Mesodermal cell (in vitro differentiated cells): Measurements from ENCODE around the gene ACD.

Experiments
- H3K27ac ChIP-seq: 2 replicates; pipeline ENCODE4 v1.7.0; 2013; ENCODE audit warnings: mild to moderate bottlenecking, low read depth, low read length, moderate library complexity; ENCODE audit not compliant: severe bottlenecking
- H3K36me3 ChIP-seq: 2 replicates; pipeline ENCODE4 v1.7.1; 2013; ENCODE audit warnings: mild to moderate bottlenecking, low read length, moderate library complexity; ENCODE audit not compliant: control insufficient read depth, insufficient read depth
- H3K4me1 ChIP-seq: one replicate; pipeline ENCODE4 v1.7.1; 2013; ENCODE audit warnings: mild to moderate bottlenecking, low read length; ENCODE audit not compliant: insufficient read depth, control insufficient read depth, poor library complexity, severe bottlenecking
- H3K4me3 ChIP-seq: 2 replicates; pipeline ENCODE4 v1.7.0; 2013; ENCODE audit warnings: low read length, control low read depth, mild to moderate bottlenecking; ENCODE audit not compliant: insufficient read depth, poor library complexity, severe bottlenecking; ENCODE audit errors: extremely low read depth
- H3K9me3 ChIP-seq: 2 replicates; pipeline ENCODE4 v1.7.1; 2013; ENCODE audit warnings: mild to moderate bottlenecking, low read length, moderate library complexity; ENCODE audit not compliant: control insufficient read depth
- WGBS, 2 experiments: methylation state at CpG; one replicate each; pipeline ENCODE4 v1.1.5; 2013; ENCODE audit warnings: missing lambda C conversion rate in 2 of 2; ENCODE audit not compliant: insufficient coverage in 2 of 2; 5-methylcytosine and 5-hydroxymethylcytosine counted together

Gene ACD

GRCh38 chr16:67661886-67662652 lies 2.0 kb upstream of the ACD start:
- 94 to 95% methylated on average over 32 to 33 of the region's 34 CpGs for WGBS, 2 experiments
- H3K4me1 ChIP-seq: peaks cover 6% of the 10 kb centered on the region
- H3K4me3 ChIP-seq: no peak overlapping the region

DNA sequence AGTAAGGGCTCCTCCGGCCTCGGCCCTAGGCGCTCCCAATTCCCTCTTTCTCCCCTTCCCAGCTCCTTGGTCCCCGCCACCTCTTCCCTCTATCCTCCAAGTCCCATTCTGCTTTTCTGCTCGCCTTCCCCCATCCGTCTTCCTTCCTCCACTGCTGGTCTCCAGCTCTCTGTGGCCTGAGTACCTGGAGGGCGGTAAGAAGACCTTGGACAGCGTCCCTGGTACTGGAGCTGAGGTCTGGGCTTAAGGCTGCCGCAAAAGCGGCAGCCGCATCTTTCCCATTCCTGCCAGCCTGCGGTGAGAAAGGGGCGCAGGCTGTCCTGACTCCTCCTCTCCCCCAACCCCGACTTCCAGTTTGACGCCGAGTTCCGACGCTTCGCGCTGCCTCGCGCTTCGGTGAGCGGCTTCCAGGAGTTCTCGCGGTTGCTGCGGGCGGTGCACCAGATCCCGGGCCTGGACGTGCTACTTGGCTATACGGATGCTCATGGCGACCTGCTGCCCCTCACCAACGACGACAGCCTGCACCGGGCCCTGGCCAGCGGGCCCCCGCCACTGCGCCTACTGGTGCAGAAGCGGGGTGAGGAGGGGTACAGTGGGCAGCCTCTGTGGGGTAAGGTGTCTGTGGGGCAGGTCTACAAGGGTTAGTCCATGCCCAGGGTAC lies 1.2 kb upstream of the ACD start:
- peaks cover 32% of the 10 kb centered on the region for H3K36me3 ChIP-seq
- peaks cover 6% of the 10 kb centered on the region for H3K4me1 ChIP-seq
- WGBS, 2 experiments: 13 to 24% methylated on average over 34 to 37 of the region's 39 CpGs
- H3K27ac ChIP-seq: no peak overlapping the region
- no peaks in the 10 kb centered on the region for H3K9me3 ChIP-seq
- H3K4me3 ChIP-seq: peak overlapping the region; percentile 79

More at GRCh38 chr16:67661886-67662652, 2.0 kb upstream of the ACD start:
- Histone ChIP-seq H3K9me3 (no peaks in the 10 kb centered on the region), H3K27ac (no peak overlapping the region), H3K36me3 (peaks cover 32% of the 10 kb centered on the region)

DNA sequence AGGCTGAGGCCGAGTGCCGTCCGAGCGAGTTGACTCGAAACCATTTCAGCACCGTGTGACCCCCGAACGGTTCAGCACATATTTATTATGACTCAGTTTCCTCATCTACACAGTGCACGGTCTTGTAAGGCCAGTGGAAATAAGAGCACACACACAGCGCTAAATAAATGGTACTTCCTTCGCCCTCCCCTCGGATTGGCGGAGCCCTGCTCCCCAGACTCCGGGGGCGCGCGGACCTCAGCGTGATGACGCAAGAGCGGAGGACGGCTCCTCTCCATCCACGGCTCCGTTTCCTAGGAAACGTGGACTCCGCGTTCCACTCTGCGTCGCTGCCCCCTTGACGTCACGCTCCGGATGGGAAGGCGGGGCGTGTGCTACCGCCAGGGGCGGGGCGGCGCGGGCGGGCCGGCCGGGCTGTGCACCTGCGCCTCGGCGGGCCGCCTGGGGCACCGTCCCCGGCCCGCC lies 536 bp upstream of the ACD start, which contains the start of gene PARD6A:
Gene PARD6A (plus strand): TSS at position 397 of the 465 bp plus-strand sequence. CDS start 79 bp downstream, outside the sequence.
- H3K9me3 ChIP-seq: no peaks in the 10 kb centered on the region
- H3K4me1 ChIP-seq: peaks cover 3% of the 10 kb centered on the region
- peak within 1 kb of the TSS; percentile 85 for H3K27ac ChIP-seq
- peaks cover 32% of the 10 kb centered on the region for H3K36me3 ChIP-seq
- 0 to 1% methylated on average over 31 to 47 of the region's 48 CpGs for WGBS, 2 experiments
- peak within 1 kb of the TSS; percentile 79 for H3K4me3 ChIP-seq

- Histone ChIP-seq H3K27ac (no peak overlapping the region), H3K4me3 (peak overlapping the region; percentile 79), H3K36me3 (peaks cover 29% of the 10 kb centered on the region), H3K4me1 (no peaks in the 10 kb centered on the region), H3K9me3 (no peaks in the 10 kb centered on the region)
- 49 to 62% methylated on average over 6 to 12 of the region's 21 CpGs for WGBS, 2 experiments
Observed at GRCh38 chr16:67658849-67659674, 998 bp downstream of the ACD start.

DNA sequence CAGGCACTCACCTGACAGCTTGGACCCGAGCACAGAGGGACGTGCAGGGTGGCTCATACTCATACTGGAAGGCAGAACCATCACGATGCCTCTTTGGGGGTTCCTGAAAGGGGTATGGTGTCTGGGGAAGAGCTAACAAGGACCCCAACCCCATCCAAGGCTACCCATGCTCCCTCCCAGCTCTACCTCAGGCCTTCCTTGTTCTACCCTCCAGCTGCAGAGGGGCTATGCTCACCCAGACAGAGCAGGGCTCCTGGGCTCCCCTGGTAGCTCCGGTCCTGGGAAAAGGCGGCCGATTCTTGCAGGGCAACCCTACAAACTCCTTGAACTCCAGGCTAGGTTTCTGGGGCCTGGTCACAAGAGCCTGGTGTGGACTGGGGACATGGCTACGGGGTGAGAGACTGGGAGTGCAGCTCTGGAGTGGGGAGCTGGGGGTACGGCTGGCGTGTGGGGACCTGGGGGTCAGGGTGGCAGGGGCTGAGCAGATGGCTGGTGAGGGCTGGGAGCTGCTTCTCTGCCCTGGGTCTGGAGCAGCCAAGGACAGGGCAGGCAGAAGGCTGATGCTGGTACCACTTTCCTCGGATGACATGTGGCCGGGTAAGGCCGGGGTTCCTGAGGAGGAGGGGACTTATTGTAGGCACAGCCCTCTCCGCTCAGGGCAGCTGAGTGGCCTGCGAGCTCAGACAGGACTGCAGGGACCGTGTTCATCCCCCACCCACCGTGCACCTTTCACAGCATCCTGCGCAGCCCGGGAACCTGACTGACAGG lies 2.1 kb downstream of the ACD start:
- no peak overlapping the region for H3K27ac ChIP-seq
- no peak overlapping the region for H3K4me3 ChIP-seq
- no peaks in the 10 kb centered on the region for H3K9me3 ChIP-seq
- no peaks in the 10 kb centered on the region for H3K4me1 ChIP-seq
- 95 to 98% methylated on average over 12 to 14 of the region's 18 CpGs for WGBS, 2 experiments
- H3K36me3 ChIP-seq: peaks cover 23% of the 10 kb centered on the region

DNA sequence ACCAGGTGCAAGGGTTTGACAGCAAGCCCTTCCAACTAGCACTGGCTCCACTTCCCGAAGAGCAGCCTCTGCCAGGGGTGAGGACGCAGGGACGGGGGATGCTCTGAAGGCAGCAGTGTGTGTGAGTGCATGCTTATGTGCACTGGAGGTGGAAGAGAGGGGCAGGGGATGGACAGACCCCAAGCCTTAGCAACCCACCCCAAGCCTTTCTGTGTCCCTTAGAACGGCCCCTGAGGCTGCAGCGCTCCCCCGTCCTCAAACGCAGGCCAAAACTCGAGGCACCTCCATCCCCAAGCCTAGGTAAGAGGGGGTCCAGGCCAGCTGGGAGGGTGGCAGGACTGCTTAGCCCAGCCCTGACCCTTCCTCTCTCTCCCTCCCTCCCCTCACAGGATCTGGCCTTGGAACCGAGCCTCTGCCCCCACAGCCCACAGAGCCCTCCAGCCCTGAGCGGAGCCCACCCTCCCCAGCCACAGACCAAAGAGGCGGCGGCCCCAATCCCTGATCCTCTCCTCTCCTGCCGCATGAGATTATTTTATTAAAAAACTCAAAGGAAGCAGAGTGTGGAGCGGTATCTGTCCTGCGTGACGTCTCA lies 2.9 kb downstream of the ACD start:
- 93% methylated on average over 7 to 10 of the region's 16 CpGs for WGBS, 2 experiments
- Histone ChIP-seq H3K9me3 (no peaks in the 10 kb centered on the region), H3K4me1 (no peaks in the 10 kb centered on the region), H3K36me3 (peaks cover 18% of the 10 kb centered on the region), H3K27ac (no peak overlapping the region), H3K4me3 (no peak overlapping the region)

DNA sequence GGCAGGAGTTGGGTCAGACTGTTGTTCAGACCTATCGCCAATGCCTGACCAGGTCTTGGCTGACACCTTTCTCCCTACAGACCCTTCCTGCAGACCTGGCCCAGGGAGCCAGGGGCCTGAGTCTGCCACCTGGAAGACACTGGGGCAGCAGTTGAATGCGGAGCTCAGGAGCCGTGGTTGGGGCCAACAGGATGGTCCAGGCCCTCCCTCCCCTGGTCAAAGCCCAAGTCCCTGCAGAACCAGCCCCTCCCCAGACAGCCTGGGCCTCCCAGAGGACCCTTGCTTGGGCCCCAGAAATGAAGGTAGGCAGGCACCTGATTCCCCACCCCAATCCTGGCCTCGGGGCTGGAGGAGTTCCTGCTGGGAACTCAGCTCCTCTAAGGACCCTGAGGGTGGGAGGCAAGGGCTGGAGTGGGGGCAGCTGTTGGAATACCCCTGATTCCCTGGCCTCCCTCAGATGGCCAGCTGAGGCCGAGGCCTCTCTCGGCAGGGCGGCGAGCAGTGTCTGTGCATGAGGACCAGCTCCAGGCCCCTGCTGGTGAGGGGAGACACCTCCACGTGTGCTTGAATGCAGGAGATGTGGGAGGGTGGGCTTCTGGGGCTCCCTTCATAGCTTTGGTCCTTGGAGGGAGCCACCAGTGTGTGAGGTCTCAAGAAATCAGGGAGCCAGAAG lies 3.6 kb downstream of the ACD start:
- no peak overlapping the region for H3K4me3 ChIP-seq
- no peaks in the 10 kb centered on the region for H3K4me1 ChIP-seq
- H3K27ac ChIP-seq: no peak overlapping the region
- whole genome bisulfite sequencing, 2 experiments: 87 to 92% methylated on average over 6 to 8 of the region's 9 CpGs
- peaks cover 14% of the 10 kb centered on the region for H3K36me3 ChIP-seq
- no peaks in the 10 kb centered on the region for H3K9me3 ChIP-seq

GRCh38 chr16:67655363-67655762 lies 4.7 kb downstream of the ACD start:
- peaks cover 14% of the 10 kb centered on the region for H3K36me3 ChIP-seq
- H3K4me3 ChIP-seq: no peak overlapping the region
- no peaks in the 10 kb centered on the region for H3K4me1 ChIP-seq
- H3K27ac ChIP-seq: no peak overlapping the region
- no peaks in the 10 kb centered on the region for H3K9me3 ChIP-seq
- WGBS, 2 experiments: 85 to 90% methylated on average over 4 of the region's 4 CpGs

DNA sequence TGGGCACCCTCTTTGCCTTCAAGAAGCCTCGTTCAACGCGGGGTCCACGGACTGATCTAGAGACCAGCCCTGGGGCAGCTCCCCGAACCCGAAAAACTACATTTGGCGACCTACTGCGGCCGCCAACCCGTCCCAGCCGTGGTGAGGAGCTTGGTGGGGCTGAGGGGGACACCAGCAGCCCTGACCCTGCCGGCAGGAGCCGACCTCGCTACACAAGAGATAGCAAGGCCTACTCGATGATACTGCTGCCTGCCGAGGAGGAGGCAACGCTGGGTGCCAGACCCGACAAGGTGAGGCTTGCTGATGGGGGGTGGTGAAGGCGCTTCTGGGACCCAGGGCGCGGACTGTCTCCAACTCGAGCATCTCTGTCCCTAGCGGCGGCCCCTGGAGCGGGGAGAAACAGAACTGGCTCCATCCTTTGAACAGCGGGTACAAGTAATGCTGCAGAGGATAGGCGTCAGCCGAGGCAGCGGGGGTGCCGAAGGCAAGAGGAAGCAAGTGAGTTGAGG lies 5.6 kb downstream of the ACD start:
- no peaks in the 10 kb centered on the region for H3K4me1 ChIP-seq
- H3K27ac ChIP-seq: no peak overlapping the region
- H3K36me3 ChIP-seq: peaks cover 14% of the 10 kb centered on the region
- H3K4me3 ChIP-seq: no peak overlapping the region
- 91 to 93% methylated on average over 28 to 30 of the region's 30 CpGs for WGBS, 2 experiments
- no peaks in the 10 kb centered on the region for H3K9me3 ChIP-seq
